Measurements from ENCODE around the gene NGB. TPM values are rescaled to one million over a fixed set of nuclear protein-coding genes. Genes with fewer than 3 reads are reported as not detected.

NGB gene
- total and polyA plus RNA-seq, 2 donors (not counting 1 experiment from before 2014, with no cell fraction given) = not detected

DNA sequence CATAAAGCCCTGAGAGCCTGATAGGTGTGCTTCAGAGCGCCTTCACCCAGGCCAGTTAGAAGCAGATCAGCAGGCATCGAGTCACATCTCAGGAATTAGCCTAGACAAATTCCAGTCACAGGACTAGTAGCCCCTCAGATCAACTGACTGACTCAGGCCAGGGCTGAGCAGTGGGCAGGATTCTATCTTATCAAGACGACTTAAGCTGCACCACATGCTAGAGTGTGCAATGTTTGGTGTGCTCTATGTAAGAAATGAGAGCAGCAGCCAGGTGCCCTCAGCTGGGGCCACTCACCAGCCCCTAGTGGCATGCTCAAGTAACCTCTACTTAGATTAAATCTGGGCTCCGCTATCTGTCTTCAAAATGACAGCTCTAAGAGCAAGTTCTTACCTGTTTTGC lies 19.7 kb upstream of the NGB start:
- H2AFZ ChIP-seq (ENCODE audit: low read length) = no peak overlapping the region
- no peak overlapping the region for H3K4me2 ChIP-seq (ENCODE audit: extremely low read depth, insufficient read depth, low read length)
- no peaks in the 10 kb centered on the region for H3K4me1 ChIP-seq (ENCODE audit: control insufficient read depth, extremely low read depth, insufficient read depth, low read length)
- DNase-seq (ENCODE audit: low read depth in 2 of 2) = peak in 1 of 2 donors; percentile 63
- no peaks in the 10 kb centered on the region for H3K9me3 ChIP-seq (ENCODE audit: control insufficient read depth, insufficient read depth, low read depth, low read length)
- no peaks in the 10 kb centered on the region for H3K79me2 ChIP-seq (ENCODE audit: control insufficient read depth, insufficient read depth, low read length)
- no peaks in the 10 kb centered on the region for H3K27me3 ChIP-seq (ENCODE audit: control insufficient read depth, insufficient read depth, low read length)
- H4K20me1 ChIP-seq (ENCODE audit: control insufficient read depth, extremely low read depth, insufficient read depth, low read length) = no peaks in the 10 kb centered on the region
- no peak overlapping the region for H3K9ac ChIP-seq (ENCODE audit: insufficient read depth, low read length)
- no peaks in the 10 kb centered on the region for H3K36me3 ChIP-seq (ENCODE audit: control insufficient read depth, insufficient read depth, low read length)
- TF ChIP-seq EZH2 (IDR thresholded peaks at IDR 0.05; ENCODE audit: low read length, missing control alignments) = no peak
- TF ChIP-seq, protein P1, sequence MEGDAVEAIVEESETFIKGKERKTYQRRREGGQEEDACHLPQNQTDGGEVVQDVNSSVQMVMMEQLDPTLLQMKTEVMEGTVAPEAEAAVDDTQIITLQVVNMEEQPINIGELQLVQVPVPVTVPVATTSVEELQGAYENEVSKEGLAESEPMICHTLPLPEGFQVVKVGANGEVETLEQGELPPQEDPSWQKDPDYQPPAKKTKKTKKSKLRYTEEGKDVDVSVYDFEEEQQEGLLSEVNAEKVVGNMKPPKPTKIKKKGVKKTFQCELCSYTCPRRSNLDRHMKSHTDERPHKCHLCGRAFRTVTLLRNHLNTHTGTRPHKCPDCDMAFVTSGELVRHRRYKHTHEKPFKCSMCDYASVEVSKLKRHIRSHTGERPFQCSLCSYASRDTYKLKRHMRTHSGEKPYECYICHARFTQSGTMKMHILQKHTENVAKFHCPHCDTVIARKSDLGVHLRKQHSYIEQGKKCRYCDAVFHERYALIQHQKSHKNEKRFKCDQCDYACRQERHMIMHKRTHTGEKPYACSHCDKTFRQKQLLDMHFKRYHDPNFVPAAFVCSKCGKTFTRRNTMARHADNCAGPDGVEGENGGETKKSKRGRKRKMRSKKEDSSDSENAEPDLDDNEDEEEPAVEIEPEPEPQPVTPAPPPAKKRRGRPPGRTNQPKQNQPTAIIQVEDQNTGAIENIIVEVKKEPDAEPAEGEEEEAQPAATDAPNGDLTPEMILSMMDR (conservative IDR thresholded peaks at IDR 0.05 in 1 of 2, IDR thresholded peaks at IDR 0.05 in 1 of 2; ENCODE audit: low read depth in 1 of 2, low read length in 2 of 2) = no peak
- H3K4me3 ChIP-seq (replicated peaks in 1 of 4; ENCODE audit: control extremely low read depth in 1 of 4, insufficient read depth in 1 of 4, low read depth in 3 of 4, low read length in 4 of 4) = no peak overlapping the region
- no peak overlapping the region for H3K27ac ChIP-seq (ENCODE audit: insufficient read depth, low read length)

DNA sequence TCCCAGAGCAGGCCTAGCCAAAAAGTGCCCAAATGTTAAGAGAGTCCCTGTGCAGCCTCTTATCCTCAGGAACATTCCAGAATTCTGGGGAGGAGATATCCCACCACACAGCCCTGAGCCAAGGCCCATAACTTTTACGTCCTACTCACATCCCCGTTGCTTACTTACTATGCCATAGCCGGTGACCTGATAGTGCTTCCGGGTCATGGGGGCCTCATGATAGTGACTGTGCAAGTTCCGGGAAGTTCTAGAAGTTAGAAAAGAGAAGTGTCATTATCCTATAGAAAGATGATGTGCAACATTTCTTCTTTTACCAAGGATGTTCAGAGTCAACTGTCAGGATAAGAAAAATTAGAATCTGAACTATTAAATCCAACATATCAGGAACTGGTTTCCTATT lies 15.6 kb upstream of the NGB start:
- H3K4me2 ChIP-seq (ENCODE audit: extremely low read depth, insufficient read depth, low read length) = no peak overlapping the region
- DNase-seq (ENCODE audit: low read depth in 2 of 2) = no peak
- TF ChIP-seq, protein P1 (conservative IDR thresholded peaks at IDR 0.05 in 1 of 2, IDR thresholded peaks at IDR 0.05 in 1 of 2; ENCODE audit: low read depth in 1 of 2, low read length in 2 of 2) = no peak
- TF ChIP-seq EZH2 (IDR thresholded peaks at IDR 0.05; ENCODE audit: low read length, missing control alignments) = no peak
- no peaks in the 10 kb centered on the region for H3K9me3 ChIP-seq (ENCODE audit: control insufficient read depth, insufficient read depth, low read depth, low read length)
- H3K9ac ChIP-seq (ENCODE audit: insufficient read depth, low read length) = no peak overlapping the region
- no peaks in the 10 kb centered on the region for H3K79me2 ChIP-seq (ENCODE audit: control insufficient read depth, insufficient read depth, low read length)
- H3K36me3 ChIP-seq (ENCODE audit: control insufficient read depth, insufficient read depth, low read length) = no peaks in the 10 kb centered on the region
- no peaks in the 10 kb centered on the region for H3K4me1 ChIP-seq (ENCODE audit: control insufficient read depth, extremely low read depth, insufficient read depth, low read length)
- no peaks in the 10 kb centered on the region for H4K20me1 ChIP-seq (ENCODE audit: control insufficient read depth, extremely low read depth, insufficient read depth, low read length)
- H3K27me3 ChIP-seq (ENCODE audit: control insufficient read depth, insufficient read depth, low read length) = no peaks in the 10 kb centered on the region
- H2AFZ ChIP-seq (ENCODE audit: low read length) = no peak overlapping the region
- H3K27ac ChIP-seq (ENCODE audit: insufficient read depth, low read length) = no peak overlapping the region
- no peak overlapping the region for H3K4me3 ChIP-seq (replicated peaks in 1 of 4; ENCODE audit: control extremely low read depth in 1 of 4, insufficient read depth in 1 of 4, low read depth in 3 of 4, low read length in 4 of 4)

DNA sequence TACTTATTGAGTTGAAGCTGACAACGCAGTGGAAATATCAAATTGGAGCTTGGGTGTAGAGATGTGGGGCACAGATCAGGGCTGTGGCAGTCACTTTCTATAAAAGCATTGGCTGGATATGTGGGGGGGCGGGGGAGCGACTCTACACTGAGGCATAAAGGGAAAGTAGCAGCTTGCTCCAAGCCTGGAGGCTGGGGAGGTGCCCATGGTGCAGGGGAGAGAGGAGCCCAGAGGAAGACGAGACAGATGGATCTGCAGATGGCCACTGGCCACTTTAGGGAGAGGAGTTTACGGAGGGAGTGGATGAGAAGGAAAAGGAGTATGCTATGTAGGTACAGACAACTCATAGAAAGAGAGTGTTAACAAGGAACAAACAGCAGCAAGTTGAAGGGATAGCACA lies 13.5 kb upstream of the NGB start:
- no peak for DNase-seq (ENCODE audit: low read depth in 2 of 2)
- Histone ChIP-seq H3K79me2 (ENCODE audit: control insufficient read depth, insufficient read depth, low read length) (no peaks in the 10 kb centered on the region), H3K27ac (ENCODE audit: insufficient read depth, low read length) (no peak overlapping the region), H3K9me3 (ENCODE audit: control insufficient read depth, insufficient read depth, low read depth, low read length) (no peaks in the 10 kb centered on the region), H2AFZ (ENCODE audit: low read length) (no peak overlapping the region), H3K4me1 (ENCODE audit: control insufficient read depth, extremely low read depth, insufficient read depth, low read length) (no peaks in the 10 kb centered on the region), H3K9ac (ENCODE audit: insufficient read depth, low read length) (no peak overlapping the region), H3K4me3 (replicated peaks in 1 of 4; ENCODE audit: control extremely low read depth in 1 of 4, insufficient read depth in 1 of 4, low read depth in 3 of 4, low read length in 4 of 4) (no peak overlapping the region), H4K20me1 (ENCODE audit: control insufficient read depth, extremely low read depth, insufficient read depth, low read length) (no peaks in the 10 kb centered on the region), H3K4me2 (ENCODE audit: extremely low read depth, insufficient read depth, low read length) (no peak overlapping the region), H3K36me3 (ENCODE audit: control insufficient read depth, insufficient read depth, low read length) (peaks cover 4% of the 10 kb centered on the region), H3K27me3 (ENCODE audit: control insufficient read depth, insufficient read depth, low read length) (no peaks in the 10 kb centered on the region)
- TF ChIP-seq EZH2 (IDR thresholded peaks at IDR 0.05; ENCODE audit: low read length, missing control alignments) = no peak
- TF ChIP-seq, protein P1 (conservative IDR thresholded peaks at IDR 0.05 in 1 of 2, IDR thresholded peaks at IDR 0.05 in 1 of 2; ENCODE audit: low read depth in 1 of 2, low read length in 2 of 2) = no peak

All from fibroblast of lung (primary cell).